Mesenchymal stem cell (in vitro differentiated cells and primary cell): ENCODE results near the gene VCAM1.

ENCODE experiments used
- DNase-seq: peaks from one replicate; pipeline ENCODE4 v3.0.0-alpha.2; 2013
- H2AFZ ChIP-seq: one replicate; pipeline ENCODE4 v1.6.1; 2013; ENCODE audit warnings: low read depth, mild to moderate bottlenecking, control low read depth, inconsistent platforms, low read length, moderate library complexity
- H2AK5ac ChIP-seq: 2 replicates; pipeline ENCODE4 v1.6.1; 2013; ENCODE audit warnings: low read length, moderate library complexity, mild to moderate bottlenecking, inconsistent platforms; ENCODE audit not compliant: severe bottlenecking
- H2BK120ac ChIP-seq: one replicate; pipeline ENCODE4 v1.6.1; 2013; ENCODE audit warnings: low read depth, mild to moderate bottlenecking, inconsistent platforms, low read length, moderate library complexity
- H2BK12ac ChIP-seq, 2 experiments: one replicate each; pipeline ENCODE4 v1.6.1; 2013; ENCODE audit warnings: inconsistent platforms in 2 of 2, low read length in 2 of 2, mild to moderate bottlenecking in 2 of 2, moderate library complexity in 2 of 2, control low read depth in 1 of 2
- H2BK15ac ChIP-seq: one replicate; pipeline ENCODE4 v1.6.1; 2013; ENCODE audit warnings: mild to moderate bottlenecking, low read depth, inconsistent platforms; ENCODE audit not compliant: poor library complexity, severe bottlenecking
- H2BK5ac ChIP-seq: 2 replicates; pipeline ENCODE4 v1.6.1; 2013; ENCODE audit warnings: low read depth, mild to moderate bottlenecking, low read length, control low read depth, inconsistent platforms; ENCODE audit not compliant: poor library complexity, severe bottlenecking
- H3K14ac ChIP-seq, 2 experiments: one replicate each; pipeline ENCODE4 v1.6.1; 2013; ENCODE audit warnings: inconsistent platforms in 2 of 2, low read length in 2 of 2, control low read depth in 1 of 2, mild to moderate bottlenecking in 1 of 2, moderate library complexity in 1 of 2
- H3K18ac ChIP-seq, 2 experiments: one replicate each; pipeline ENCODE4 v1.6.1; 2013; ENCODE audit warnings: inconsistent platforms in 2 of 2, low read length in 2 of 2, control low read depth in 1 of 2, low read depth in 1 of 2, mild to moderate bottlenecking in 1 of 2
- H3K23ac ChIP-seq, 2 experiments: one replicate each; pipeline ENCODE4 v1.6.1; 2013; ENCODE audit warnings: inconsistent platforms in 2 of 2, low read length in 2 of 2, mild to moderate bottlenecking in 2 of 2, moderate library complexity in 2 of 2, control low read depth in 1 of 2
- H3K27ac ChIP-seq: 2 replicates; pipeline ENCODE4 v1.5.1; 2013; ENCODE audit warnings: mild to moderate bottlenecking, moderate library complexity, low read length, control low read depth, inconsistent platforms; ENCODE audit not compliant: poor library complexity, severe bottlenecking
- H3K27me3 ChIP-seq, 2 experiments: 2 replicates each; pipeline versions ENCODE4 v1.6.1 to v1.7.0; 2013; ENCODE audit warnings: low read length in 2 of 2, mild to moderate bottlenecking in 2 of 2, moderate library complexity in 2 of 2, control low read depth in 1 of 2, inconsistent platforms in 1 of 2; ENCODE audit not compliant: control insufficient read depth in 1 of 2, insufficient read depth in 1 of 2
- H3K36me3 ChIP-seq, 2 experiments: 2 replicates each; pipeline versions ENCODE4 v1.6.1 to v1.7.0; 2013; ENCODE audit warnings: low read length in 2 of 2, control low read depth in 1 of 2, inconsistent platforms in 1 of 2, low read depth in 1 of 2, mild to moderate bottlenecking in 1 of 2; ENCODE audit not compliant: insufficient read depth in 2 of 2, control insufficient read depth in 1 of 2
- H3K4ac ChIP-seq, 2 experiments: one replicate each; pipeline ENCODE4 v1.6.1; 2013; ENCODE audit warnings: inconsistent platforms in 2 of 2, low read length in 2 of 2, mild to moderate bottlenecking in 2 of 2, moderate library complexity in 2 of 2, control low read depth in 1 of 2, low read depth in 1 of 2
- H3K4me1 ChIP-seq: 2 replicates; pipeline ENCODE4 v1.6.1; 2013; ENCODE audit warnings: low read depth, low read length, control low read depth; ENCODE audit not compliant: control insufficient read depth, insufficient read depth
- H3K4me2 ChIP-seq: 2 replicates; pipeline ENCODE4 v1.6.1; 2013; ENCODE audit warnings: low read length, mild to moderate bottlenecking, inconsistent platforms; ENCODE audit not compliant: poor library complexity, severe bottlenecking
- H3K4me3 ChIP-seq, 2 experiments: 2 replicates each; pipeline versions ENCODE4 v1.5.1 to v1.7.0; 2013; ENCODE audit warnings: low read length in 2 of 2, mild to moderate bottlenecking in 2 of 2, control low read depth in 1 of 2, low read depth in 1 of 2; ENCODE audit not compliant: insufficient read depth in 1 of 2
- H3K79me1 ChIP-seq: replicated peaks from 2 replicates; pipeline ENCODE4 v1.6.1; 2013; ENCODE audit warnings: mild to moderate bottlenecking, control low read depth, low read length, inconsistent platforms; ENCODE audit not compliant: poor library complexity, severe bottlenecking
- H3K9ac ChIP-seq: 2 replicates; pipeline ENCODE4 v1.7.0; 2013; ENCODE audit warnings: mild to moderate bottlenecking, low read length, moderate library complexity
- H3K9me3 ChIP-seq: 2 replicates; pipeline ENCODE4 v1.7.0; 2013; ENCODE audit warnings: mild to moderate bottlenecking, low read length; ENCODE audit not compliant: control insufficient read depth
- H4K8ac ChIP-seq: one replicate; pipeline ENCODE4 v1.6.1; 2013; ENCODE audit warnings: inconsistent platforms, mild to moderate bottlenecking, low read length, moderate library complexity
- H4K91ac ChIP-seq: one replicate; pipeline ENCODE4 v1.6.1; 2013; ENCODE audit warnings: mild to moderate bottlenecking, low read length, inconsistent platforms
- WGBS: methylation state at CpG from one replicate; pipeline ENCODE4 v1.1.7; 2013; ENCODE audit warnings: mixed read lengths; 5-methylcytosine and 5-hydroxymethylcytosine counted together

Gene VCAM1

GRCh38 chr1:100736324-100736723 lies 16.8 kb downstream of the VCAM1 start:
- H3K9ac ChIP-seq, result peak overlapping the region; percentile 15
- no peak overlapping the region for H4K8ac ChIP-seq
- H3K4me3 ChIP-seq, result no peak overlapping the region
- no peak overlapping the region for H2BK15ac ChIP-seq
- no CpG with 5 or more reads among the region's 1 CpG for WGBS
- H2BK5ac ChIP-seq, result no peak overlapping the region
- H2BK120ac ChIP-seq, result no peak overlapping the region
- H3K27me3 ChIP-seq, result no peaks in the 10 kb centered on the region
- H3K9me3 ChIP-seq, result no peaks in the 10 kb centered on the region
- H3K4ac ChIP-seq, result no peak overlapping the region
- no peaks in the 10 kb centered on the region for H3K79me1 ChIP-seq
- H4K91ac ChIP-seq, result no peak overlapping the region
- H3K4me1 ChIP-seq, result peaks cover 3% of the 10 kb centered on the region
- H2BK12ac ChIP-seq, result no peak overlapping the region
- H3K27ac ChIP-seq, result no peak overlapping the region
- no peak overlapping the region for H3K4me2 ChIP-seq
- no peak overlapping the region for H3K14ac ChIP-seq
- no peak overlapping the region for H3K18ac ChIP-seq
- DNase-seq, result peak; percentile 43
- H3K36me3 ChIP-seq, result no peaks in the 10 kb centered on the region
- no peak overlapping the region for H2AFZ ChIP-seq
- no peak overlapping the region for H3K23ac ChIP-seq
- H2AK5ac ChIP-seq, result no peak overlapping the region

GRCh38 chr1:100736746-100737145 lies 17.2 kb downstream of the VCAM1 start:
- peaks cover 3% of the 10 kb centered on the region for H3K4me1 ChIP-seq
- H3K9me3 ChIP-seq, result no peaks in the 10 kb centered on the region
- H2BK15ac ChIP-seq, result no peak overlapping the region
- H2BK5ac ChIP-seq, result no peak overlapping the region
- H4K91ac ChIP-seq, result no peak overlapping the region
- no peaks in the 10 kb centered on the region for H3K27me3 ChIP-seq
- no peak overlapping the region for H3K18ac ChIP-seq
- peak; percentile 77 for DNase-seq
- 32% methylated on average over 1 of the region's 1 CpG for WGBS
- no peak overlapping the region for H3K4me3 ChIP-seq
- no peak overlapping the region for H3K14ac ChIP-seq
- no peaks in the 10 kb centered on the region for H3K79me1 ChIP-seq
- no peak overlapping the region for H3K23ac ChIP-seq
- no peak overlapping the region for H2BK12ac ChIP-seq
- H2BK120ac ChIP-seq, result no peak overlapping the region
- no peak overlapping the region for H4K8ac ChIP-seq
- no peak overlapping the region for H3K4ac ChIP-seq
- no peaks in the 10 kb centered on the region for H3K36me3 ChIP-seq
- no peak overlapping the region for H3K4me2 ChIP-seq
- H3K9ac ChIP-seq, result peak overlapping the region; percentile 26
- no peak overlapping the region for H3K27ac ChIP-seq
- H2AFZ ChIP-seq, result no peak overlapping the region
- H2AK5ac ChIP-seq, result no peak overlapping the region

GRCh38 chr1:100746542-100746932 lies 27.0 kb downstream of the VCAM1 start:
- no peaks in the 10 kb centered on the region for H3K4me1 ChIP-seq
- no peaks in the 10 kb centered on the region for H3K36me3 ChIP-seq
- WGBS, result 97% methylated on average over 2 of the region's 3 CpGs
- H3K9me3 ChIP-seq, result no peaks in the 10 kb centered on the region
- no peak overlapping the region for H2BK12ac ChIP-seq
- H3K9ac ChIP-seq, result no peak overlapping the region
- no peak overlapping the region for H3K18ac ChIP-seq
- H2BK5ac ChIP-seq, result no peak overlapping the region
- no peak overlapping the region for H2AFZ ChIP-seq
- no peak overlapping the region for H3K4me2 ChIP-seq
- H3K14ac ChIP-seq, result no peak overlapping the region
- no peaks in the 10 kb centered on the region for H3K27me3 ChIP-seq
- no peak overlapping the region for H3K4ac ChIP-seq
- H2BK15ac ChIP-seq, result no peak overlapping the region
- no peak overlapping the region for H4K91ac ChIP-seq
- no peak overlapping the region for H2BK120ac ChIP-seq
- H2AK5ac ChIP-seq, result no peak overlapping the region
- H4K8ac ChIP-seq, result no peak overlapping the region
- DNase-seq, result no peak
- H3K23ac ChIP-seq, result no peak overlapping the region
- H3K27ac ChIP-seq, result no peak overlapping the region
- H3K4me3 ChIP-seq, result no peak overlapping the region
- no peaks in the 10 kb centered on the region for H3K79me1 ChIP-seq

- Histone ChIP-seq H3K4ac (no peak overlapping the region), H3K79me1 (no peaks in the 10 kb centered on the region), H2BK5ac (no peak overlapping the region), H2BK12ac (no peak overlapping the region), H3K14ac (no peak overlapping the region), H3K4me2 (no peak overlapping the region), H2AK5ac (no peak overlapping the region), H3K36me3 (no peaks in the 10 kb centered on the region), H2BK120ac (no peak overlapping the region), H4K91ac (no peak overlapping the region), H3K18ac (no peak overlapping the region), H3K4me3 (no peak overlapping the region), H3K23ac (no peak overlapping the region), H2BK15ac (no peak overlapping the region), H4K8ac (no peak overlapping the region), H3K9me3 (no peaks in the 10 kb centered on the region), H2AFZ (no peak overlapping the region), H3K27ac (no peak overlapping the region), H3K4me1 (no peaks in the 10 kb centered on the region), H3K27me3 (no peaks in the 10 kb centered on the region), H3K9ac (no peak overlapping the region)
- 83% methylated on average over 1 of the region's 2 CpGs for WGBS
- no peak for DNase-seq
Observed at GRCh38 chr1:100747771-100748170, 28.2 kb downstream of the VCAM1 start.
